GM10266 (cell line): Measurements from ENCODE around the gene DDX56.
"Not testable (repeated sequence)": the region's sequence is repeated elsewhere in the genome, so short reads cannot be mapped to it uniquely, and the experiment has no call there.

Experiments used
- DNase-seq: peaks from one replicate; pipeline ENCODE4 v3.0.0; 2012; ENCODE audit errors: extremely low spot score
- CTCF ChIP-seq: IDR thresholded peaks from 2 replicates; pipeline ENCODE4 v1.5.1; 2012; ENCODE audit warnings: mild to moderate bottlenecking, low read depth; ENCODE audit not compliant: control insufficient read depth, insufficient read depth; ENCODE audit errors: missing control alignments

DDX56 gene

GRCh38 chr7:44561481-44561880 lies 12.2 kb downstream of the DDX56 start:
- no peak for TF ChIP-seq CTCF
- no peak for DNase-seq

DNA sequence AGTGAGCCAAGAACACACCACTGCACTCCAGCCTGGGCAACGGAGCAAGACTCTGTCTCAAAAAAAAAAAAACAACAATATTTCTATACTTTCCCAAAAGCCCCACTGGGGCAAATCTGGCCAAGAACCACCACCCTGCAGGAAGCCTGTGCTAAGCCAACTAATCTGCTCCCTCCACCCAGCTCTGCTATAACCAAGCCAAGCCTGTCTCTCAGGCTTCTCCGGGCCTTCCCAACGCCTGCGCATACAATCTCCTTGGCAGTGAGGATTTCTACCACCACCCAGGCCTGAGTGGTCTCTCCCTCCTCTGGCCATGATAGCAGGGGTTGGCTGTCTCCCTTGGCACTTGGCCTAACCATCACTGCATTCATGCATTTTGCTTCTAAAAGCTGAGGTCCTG lies 14.2 kb downstream of the DDX56 start:
- no peak for DNase-seq

DNA sequence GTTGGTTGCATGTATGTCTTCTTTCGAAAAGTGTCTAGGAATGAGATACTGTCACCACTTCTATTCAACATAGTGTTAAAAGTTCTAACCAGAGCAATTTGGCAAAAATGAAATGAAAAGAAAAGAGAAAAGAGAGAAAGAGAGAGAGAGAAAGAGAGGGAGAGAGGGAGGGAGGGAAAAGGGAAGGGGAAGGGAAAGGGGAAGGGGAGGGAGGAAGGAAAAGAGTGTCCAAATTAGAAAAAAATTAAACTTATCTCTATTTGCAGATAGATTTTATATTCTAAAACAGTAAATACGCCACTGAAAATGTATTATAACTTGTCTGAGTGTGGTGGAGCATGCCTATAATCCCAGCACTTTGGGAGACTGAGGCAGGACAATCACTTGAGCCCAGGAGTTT lies 16.2 kb downstream of the DDX56 start:
- no peak for DNase-seq
- no peak for TF ChIP-seq CTCF

More for the DNA sequence above, 14.2 kb downstream of the DDX56 start:
- TF ChIP-seq CTCF, result no peak

DNA sequence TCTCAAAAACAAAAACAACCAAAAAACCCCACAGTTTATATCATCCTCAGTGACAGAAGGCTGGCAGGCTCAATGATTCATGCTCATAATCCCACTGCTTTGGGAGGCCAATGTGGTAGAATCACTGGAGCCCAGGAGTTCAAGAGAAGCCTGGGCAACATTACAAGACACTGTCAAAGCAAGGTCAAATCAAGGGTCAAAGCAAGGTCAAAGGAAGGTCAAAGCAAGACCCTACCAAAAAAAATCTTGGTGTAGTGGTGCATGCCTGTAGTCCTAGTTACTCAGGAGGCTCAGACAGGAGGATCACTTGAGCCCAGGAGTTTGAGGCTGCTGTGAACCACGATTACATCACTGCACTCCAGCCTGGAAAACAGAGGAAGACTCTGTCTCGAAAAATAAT lies 18.4 kb downstream of the DDX56 start:
- no peak for TF ChIP-seq CTCF
- no peak for DNase-seq

DNA sequence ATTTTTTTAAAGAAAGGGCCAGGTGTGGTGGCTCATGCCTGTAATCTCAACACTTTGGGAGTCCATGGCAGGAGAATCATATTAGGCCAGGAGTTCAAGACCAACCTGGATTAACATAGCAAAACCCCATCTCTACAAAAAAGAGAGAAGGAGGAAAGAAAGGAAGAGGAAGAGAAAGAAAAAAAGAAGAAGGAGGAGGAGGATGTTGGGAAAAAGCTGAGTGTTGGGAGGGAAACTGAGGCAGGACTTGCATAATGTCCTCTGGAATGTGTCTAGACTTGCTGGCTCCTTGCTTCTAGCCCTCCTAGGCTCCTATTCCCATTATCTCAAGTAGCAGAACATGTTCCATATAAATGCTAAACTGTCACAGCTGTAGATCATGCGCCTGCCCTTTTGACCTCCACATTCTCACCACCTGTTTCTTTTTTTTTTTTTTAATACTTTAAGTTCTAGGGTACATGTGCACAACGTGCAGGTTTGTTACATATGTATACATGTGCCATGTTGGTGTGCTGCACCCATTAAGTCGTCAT lies 21.2 kb downstream of the DDX56 start:
- not testable (repeated sequence) for DNase-seq

- no peak for DNase-seq
- no peak for TF ChIP-seq CTCF
Measured at GRCh38 chr7:44549457-44549856, 24.3 kb downstream of the DDX56 start.

DNA sequence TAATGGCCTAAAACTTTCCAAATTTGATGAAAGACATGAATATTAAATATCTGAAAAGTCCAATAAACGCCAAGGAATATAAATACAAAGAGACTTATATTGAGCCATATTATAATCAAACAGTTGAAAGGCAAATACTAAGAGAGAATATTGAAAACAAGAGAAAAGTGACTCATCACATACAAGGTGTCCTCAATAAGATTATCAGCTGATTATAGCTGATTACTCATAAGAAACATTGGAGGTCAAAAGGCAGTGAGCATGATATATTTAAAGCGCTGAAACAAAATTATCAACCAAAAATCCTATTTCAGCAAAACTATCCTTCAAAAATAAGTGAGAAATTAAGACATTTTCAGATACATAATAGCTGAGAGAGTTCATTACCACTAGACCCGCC lies 24.8 kb downstream of the DDX56 start:
- TF ChIP-seq CTCF, result no peak
- no peak for DNase-seq

GRCh38 chr7:44547536-44548231 lies 26.0 kb downstream of the DDX56 start:
- TF ChIP-seq CTCF, result no peak
- DNase-seq, result no peak
